CD4-positive, alpha-beta T cell treated with Interleukin-17A for 1 hour (primary cell): ENCODE measurements around the gene DOCK3.

Experiments used
- DNase-seq: peaks from one replicate; pipeline ENCODE4 v3.0.0-alpha.2; 2020

The DOCK3 gene

DNA sequence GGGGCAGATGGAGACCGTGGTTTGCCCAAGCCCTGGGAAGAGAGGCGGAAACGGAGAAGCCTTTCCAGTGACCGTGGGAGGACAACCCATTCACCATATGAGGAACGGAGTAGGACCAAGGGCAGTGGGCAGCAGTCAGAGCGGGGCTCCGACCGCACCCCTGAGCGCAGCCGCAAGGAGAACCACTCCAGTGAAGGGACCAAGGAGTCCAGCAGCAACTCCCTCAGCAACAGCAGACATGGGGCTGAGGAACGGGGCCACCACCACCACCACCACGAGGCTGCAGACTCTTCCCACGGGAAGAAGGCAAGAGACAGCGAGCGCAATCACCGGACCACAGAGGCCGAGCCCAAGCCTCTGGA, 718.4 kb downstream of the DOCK3 start:
- DNase-seq = no peak

DNA sequence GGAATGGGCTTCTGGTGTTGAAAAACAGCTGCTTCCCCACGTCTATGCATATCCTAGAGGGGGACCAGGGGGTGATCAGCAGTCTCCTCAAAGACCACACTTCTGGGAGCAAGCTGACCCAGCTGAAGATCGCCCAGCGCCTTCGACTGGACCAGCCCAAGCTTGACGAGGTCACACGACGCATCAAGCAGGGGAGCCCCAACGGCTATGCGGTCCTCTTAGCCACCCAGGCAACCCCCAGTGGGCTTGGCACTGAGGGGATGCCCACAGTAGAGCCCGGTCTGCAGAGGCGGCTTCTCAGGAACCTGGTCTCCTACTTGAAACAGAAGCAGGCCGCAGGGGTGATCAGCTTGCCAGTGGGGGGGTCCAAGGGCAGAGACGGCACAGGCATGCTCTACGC, 718.8 kb downstream of the DOCK3 start:
- DNase-seq = no peak

DNA sequence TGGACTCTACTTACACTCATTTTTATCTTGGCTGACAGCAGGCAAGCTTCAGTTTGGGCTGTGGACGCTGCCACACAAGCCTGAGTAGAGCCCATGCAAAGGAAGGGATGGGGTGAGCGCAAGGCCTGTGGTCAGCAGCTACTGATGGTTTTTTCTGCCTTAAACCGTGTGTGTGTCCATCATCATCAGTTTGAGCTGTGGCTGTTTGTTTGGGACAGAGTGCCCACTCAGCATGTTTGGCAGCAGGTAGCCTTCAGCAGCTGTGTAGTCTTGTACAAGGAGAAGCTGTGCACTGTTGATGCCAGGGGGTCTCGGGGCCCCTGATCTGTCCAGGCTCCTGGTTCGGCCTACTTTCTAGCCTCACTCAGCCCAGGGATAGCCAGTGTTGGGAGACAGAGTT, 719.8 kb downstream of the DOCK3 start:
- DNase-seq = no peak

DNA sequence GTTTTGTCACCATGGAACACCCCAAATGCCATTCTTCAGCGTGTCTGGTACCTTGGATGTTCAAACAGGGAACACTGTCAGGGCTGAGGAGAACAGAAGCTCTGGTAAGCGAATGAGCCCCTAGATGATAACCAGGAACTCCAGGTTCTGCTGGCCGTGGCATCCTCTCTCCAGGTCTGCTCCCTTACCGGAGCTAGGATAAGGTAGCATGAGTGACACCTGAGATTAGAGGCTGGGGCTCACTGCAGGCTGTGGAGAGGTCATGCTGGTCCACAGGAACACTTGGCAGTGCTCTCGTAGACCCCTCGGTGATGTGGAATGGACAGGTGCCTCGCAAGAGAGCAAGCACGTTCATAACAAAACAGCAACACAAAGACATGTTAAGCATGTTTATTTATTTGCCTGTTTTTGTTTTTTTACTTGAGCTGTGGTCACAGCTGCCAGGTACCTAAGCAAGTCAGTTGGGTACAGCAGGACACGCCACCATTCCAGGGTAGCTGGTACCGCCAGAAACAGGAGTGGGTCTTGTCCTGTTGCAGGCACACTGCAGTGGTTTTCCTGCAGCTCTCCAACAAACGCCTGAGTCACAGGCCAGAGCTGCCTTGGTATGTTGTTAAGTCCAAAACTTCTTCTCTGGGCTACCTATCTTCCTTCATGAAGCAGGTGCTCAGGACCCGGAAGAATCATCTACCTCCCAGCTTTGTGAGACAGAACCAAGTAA, 720.9 kb downstream of the DOCK3 start:
- DNase-seq = no peak

DNA sequence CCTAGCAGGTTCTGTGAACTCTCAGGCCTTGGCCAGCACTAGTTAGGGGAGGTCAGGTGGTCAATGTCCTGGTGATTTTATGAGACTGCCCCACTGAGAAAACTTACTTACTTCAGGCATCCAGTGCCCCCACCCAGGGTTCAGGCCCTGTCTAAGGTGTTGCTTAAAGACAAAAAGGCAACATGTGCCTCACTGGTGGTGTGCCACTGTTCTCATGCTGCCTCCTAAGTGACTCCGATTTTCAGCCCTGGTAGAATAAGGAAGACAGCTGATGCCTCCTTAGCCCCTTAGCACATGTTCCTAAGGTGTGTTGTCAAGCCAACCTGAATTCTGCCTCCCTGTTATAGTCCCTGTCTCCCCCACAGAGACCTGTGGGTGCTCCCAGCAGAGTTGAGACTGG, 721.7 kb downstream of the DOCK3 start:
- DNase-seq = no peak

DNA sequence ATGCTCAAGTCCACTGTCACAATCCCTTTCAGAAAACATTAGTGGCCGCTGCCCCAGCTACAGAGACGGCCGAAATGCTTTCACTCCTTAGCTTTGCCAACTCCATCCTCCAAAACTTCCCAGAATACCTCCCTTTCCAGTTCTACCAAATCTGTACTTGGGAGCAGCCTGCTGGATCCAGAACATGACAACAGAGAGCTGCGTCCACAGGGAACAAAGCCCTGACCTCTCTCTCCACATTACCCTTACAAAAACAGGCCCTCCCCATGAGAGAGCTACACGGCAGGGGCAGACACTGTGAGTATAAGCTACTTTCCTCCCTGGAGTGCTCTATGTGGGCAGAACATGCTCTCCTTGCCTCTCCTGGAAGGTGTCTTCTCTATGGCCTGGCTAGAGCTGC, 722.7 kb downstream of the DOCK3 start:
- DNase-seq = no peak

DNA sequence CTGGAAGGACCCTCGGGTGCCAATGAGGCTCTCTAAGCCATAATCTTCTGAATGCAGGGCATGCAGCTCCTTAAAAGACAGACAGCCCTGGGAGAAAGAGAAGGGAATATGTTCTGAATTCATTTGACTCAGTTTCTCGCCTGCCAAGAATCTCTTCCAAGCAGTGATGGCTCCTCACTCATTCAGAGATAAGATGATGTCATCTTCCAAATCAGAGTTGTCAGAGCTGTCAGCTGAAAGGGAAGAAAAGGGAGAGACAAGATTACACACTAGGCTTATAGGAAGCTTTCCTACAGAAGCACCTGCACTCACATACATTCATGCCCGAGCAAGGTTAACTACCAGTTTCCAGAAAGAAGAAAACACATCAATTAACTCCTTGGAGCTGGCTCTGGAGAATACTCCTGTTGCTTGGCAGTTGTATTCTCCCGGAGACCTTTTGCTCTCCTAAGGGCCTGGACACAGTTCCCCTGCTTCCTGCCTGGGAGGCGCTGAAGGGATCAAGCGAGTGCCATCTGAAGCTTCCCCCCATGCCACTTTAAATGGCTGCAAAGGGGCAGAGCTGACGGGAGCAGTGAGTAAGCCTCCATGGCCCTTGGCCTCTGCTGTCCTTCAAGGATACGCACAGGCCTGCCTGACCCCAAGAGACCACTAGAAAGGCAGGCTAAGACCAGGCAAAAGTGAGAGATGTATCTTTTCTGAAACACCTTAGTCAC, 724.0 kb downstream of the DOCK3 start:
- no peak for DNase-seq

DNA sequence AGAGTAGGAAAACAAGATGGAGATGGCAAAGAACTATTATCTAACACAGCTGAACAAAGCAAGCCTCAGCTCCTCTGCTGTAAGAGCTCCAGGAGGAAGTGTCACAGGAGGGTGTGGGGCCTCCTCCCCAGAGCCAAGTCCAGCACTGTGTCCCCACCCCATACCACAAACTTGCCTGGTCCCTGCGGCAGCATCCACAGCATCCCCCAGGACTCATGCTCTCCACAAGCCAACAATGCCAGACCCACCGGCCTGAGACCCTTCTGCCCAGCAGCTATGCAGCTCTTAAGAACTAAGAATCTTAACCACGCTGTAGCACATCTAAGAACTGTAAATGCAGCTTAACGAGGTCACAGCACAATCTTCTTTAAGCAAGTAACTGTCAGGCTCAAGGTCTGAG, 725.4 kb downstream of the DOCK3 start:
- DNase-seq = no peak

DNA sequence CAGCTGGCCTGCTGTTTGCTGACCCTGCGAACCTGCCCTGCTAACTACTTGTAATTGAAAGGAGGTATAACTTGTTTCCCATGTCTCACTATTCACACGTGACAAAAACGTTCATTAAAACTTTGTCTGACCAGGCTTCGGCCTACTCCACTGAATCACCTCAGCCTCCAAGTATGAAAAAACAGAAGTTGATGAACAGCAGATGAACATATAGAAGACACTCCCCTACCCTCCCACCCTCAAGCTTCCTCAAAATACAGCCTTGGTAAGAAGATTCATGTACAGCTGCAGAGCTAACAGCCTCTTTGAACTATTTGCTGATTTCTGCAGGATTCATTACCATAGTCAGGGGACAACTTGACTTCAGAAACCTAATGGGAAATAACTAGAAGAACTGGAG, 727.0 kb downstream of the DOCK3 start:
- DNase-seq = no peak

DNA sequence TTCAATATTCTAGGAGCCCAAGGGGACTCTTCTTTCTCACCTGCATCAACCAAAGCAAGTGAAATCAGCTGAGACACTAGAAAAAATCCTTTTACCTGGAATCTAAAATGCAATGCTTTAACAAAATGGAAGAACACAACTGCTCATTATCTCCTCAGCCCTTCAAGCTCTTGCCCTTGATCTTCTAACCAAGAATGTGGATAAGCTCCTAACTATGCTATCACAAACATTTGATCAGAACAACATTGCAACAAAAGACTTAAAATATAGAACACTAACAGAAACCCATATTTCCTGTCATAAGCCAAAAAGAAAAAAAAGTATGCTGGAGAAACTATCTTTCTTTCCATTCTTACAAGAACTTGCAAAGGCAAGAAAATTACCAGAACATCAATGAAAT, 728.9 kb downstream of the DOCK3 start:
- DNase-seq = no peak

DNA sequence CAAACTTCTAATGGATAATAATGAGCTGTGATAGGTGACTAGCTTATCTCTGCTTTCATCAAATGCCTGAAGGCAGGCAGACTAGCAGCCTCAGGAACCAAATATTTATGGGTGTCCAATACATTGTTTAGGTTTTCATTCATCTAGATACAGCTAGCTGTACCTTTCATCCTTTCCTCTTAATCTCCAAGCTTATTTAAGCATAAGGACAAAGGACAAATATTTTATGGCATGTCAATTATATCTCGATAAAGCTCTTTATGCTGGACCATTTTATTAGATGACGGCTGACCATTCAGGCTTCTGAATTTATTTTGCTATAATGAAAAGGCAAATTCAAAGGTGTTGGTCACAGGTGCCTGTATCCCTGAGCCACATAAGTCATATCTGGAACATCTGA, 733.3 kb downstream of the DOCK3 start:
- no peak for DNase-seq

DNA sequence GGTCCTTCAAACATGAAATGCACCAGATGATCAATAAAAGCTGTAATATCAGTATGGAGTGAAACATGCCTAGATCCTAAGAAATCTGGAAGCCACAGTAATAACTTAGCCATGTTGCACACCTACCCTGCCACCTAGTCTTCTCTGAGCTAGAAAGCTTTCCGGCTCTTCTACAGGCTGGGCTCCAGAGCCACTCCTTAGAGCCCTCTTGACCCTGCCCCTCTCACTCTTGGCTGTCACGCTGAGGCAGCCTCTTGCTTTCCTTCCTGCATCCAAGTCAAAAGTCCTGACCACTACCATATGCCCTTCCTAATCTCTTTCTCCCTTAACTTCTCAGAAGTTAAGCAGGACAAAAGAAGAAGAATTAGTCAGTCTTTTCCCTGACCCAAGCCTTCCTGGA, 734.1 kb downstream of the DOCK3 start:
- no peak for DNase-seq

DNA sequence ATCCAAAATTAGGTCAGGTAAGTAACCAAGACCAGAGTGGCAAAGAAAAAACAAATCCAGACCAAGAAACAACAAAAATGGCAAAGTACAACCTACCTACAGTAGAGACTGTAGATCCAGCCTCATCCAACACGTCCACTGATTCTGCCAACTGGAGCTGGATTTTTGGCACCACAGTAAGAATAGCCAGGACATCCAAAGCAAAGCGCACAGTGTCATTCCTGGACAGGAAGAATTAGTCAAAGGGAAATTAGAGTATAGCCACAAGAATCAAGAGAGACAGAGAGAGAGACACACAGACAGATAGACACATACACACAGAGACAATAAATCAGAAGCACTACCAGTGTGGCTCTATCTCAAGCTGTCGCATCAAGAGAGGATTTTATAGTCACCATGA, 747.5 kb downstream of the DOCK3 start:
- DNase-seq = no peak

DNA sequence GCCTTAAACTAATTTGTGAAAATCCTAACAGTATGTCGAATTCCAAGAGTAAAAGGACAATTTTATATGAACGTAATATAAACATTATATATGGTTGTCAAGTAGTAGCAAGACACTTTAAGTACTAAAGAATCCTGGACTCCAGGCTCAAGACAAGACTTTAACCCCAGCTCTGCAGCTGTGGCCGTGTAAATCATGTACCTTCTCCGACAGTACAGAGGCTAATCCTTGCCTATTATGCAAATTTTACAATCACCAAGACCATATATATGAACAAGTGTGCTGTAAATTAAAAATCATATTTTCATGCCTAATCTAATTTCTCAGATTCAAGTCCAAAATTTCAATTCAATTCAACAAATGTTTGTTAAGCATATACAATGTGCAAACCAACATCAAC, 752.2 kb downstream of the DOCK3 start:
- DNase-seq = no peak

DNA sequence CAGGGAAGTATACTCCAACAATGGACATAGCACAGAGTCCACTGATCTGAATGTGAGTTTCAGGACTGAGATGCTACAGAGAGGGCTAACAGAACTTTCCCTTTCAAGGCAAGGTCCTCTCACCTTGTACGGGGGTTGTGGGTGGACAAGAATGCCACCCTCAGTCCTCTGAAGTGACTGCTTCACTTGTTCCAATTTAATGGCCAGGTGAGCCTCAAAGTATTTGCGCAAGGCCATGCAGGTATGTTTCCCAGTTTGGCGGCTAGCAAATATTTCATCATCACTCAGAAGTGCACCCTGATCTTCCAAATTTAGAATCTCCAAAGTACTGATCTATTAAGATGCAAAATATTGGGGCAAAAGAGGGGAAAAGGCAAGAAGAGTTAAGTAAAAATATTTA, 754.4 kb downstream of the DOCK3 start:
- no peak for DNase-seq
